ENCODE measurements around the gene CPHXL.

The CPHXL gene

GRCh38 chr16:75714661-75715060 lies 11.6 kb downstream of the CPHXL start:
- H3K27me3 ChIP-seq (ENCODE audit: insufficient read depth, poor library complexity, severe bottlenecking) = no peaks in the 10 kb centered on the region
- H3K27ac ChIP-seq (replicated peaks) = no peak overlapping the region
- TF ChIP-seq, protein P1, sequence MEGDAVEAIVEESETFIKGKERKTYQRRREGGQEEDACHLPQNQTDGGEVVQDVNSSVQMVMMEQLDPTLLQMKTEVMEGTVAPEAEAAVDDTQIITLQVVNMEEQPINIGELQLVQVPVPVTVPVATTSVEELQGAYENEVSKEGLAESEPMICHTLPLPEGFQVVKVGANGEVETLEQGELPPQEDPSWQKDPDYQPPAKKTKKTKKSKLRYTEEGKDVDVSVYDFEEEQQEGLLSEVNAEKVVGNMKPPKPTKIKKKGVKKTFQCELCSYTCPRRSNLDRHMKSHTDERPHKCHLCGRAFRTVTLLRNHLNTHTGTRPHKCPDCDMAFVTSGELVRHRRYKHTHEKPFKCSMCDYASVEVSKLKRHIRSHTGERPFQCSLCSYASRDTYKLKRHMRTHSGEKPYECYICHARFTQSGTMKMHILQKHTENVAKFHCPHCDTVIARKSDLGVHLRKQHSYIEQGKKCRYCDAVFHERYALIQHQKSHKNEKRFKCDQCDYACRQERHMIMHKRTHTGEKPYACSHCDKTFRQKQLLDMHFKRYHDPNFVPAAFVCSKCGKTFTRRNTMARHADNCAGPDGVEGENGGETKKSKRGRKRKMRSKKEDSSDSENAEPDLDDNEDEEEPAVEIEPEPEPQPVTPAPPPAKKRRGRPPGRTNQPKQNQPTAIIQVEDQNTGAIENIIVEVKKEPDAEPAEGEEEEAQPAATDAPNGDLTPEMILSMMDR (IDR thresholded peaks at IDR 0.05; ENCODE audit: insufficient read depth, low read length) = no peak
- TF ChIP-seq GABPA (IDR thresholded peaks at IDR 0.05; ENCODE audit: low read depth) = no peak
- TF ChIP-seq REST (IDR thresholded peaks at IDR 0.05; ENCODE audit: insufficient replicate concordance, low read depth) = no peak
- no peak for TF ChIP-seq SPI1 (IDR thresholded peaks at IDR 0.05; ENCODE audit: borderline replicate concordance, low read depth)
- TF ChIP-seq POLR2AphosphoS5 (IDR thresholded peaks at IDR 0.05; ENCODE audit: low read depth) = no peak
- no peak overlapping the region for H3K4me3 ChIP-seq (replicated peaks; ENCODE audit: insufficient read depth, low read length)
- no peak for DNase-seq (ENCODE audit: low read depth in 1 of 2, low spot score in 1 of 2)

DNA sequence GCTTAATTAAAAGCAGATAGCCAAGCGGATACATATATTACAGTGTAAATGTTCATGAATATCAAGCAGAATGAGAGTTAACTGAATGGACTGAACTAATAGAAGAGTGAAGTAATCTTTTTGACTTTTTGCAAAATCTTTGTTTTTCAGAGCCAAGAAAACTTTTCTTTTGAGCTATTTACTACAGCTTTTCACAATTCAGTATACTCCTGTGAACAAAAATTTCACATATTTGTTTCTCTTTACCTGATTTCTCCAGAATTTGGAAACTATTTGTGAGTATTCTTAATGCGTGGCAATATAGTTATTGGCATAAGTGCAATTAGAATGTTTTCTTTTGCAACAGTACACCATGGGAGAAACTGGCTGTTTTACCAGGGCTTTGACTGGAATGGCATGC lies 15.9 kb downstream of the CPHXL start:
- Histone ChIP-seq H3K4me3 (replicated peaks; ENCODE audit: insufficient read depth, low read length) (no peak overlapping the region), H3K27ac (replicated peaks) (no peak overlapping the region), H3K27me3 (ENCODE audit: insufficient read depth, poor library complexity, severe bottlenecking) (no peaks in the 10 kb centered on the region)
- no peak for DNase-seq (ENCODE audit: low read depth in 1 of 2, low spot score in 1 of 2)
- TF ChIP-seq, protein P1 (IDR thresholded peaks at IDR 0.05; ENCODE audit: insufficient read depth, low read length) = no peak
- no peak for TF ChIP-seq REST (IDR thresholded peaks at IDR 0.05; ENCODE audit: insufficient replicate concordance, low read depth)
- no peak for TF ChIP-seq SPI1 (IDR thresholded peaks at IDR 0.05; ENCODE audit: borderline replicate concordance, low read depth)
- no peak for TF ChIP-seq GABPA (IDR thresholded peaks at IDR 0.05; ENCODE audit: low read depth)
- TF ChIP-seq POLR2AphosphoS5 (IDR thresholded peaks at IDR 0.05; ENCODE audit: low read depth) = no peak

DNA sequence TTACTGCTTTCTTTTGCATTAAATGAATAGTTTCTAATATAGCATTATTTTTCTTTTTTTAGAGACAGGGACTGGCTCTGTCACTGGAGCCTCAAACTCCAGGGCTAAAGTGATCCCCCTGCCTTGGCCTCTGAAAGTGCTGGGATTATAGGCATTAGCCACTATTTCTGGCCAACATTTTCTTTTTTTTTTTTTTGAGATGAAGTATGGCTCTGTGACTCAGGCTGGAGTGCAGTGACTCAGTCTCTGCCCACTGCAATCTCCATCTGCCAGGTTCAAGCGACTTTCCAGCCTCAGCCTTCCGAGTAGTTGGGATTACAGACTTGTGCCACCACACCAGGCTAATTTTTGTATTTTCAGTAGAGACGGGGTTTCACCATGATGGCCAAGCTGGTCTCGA lies 23.0 kb downstream of the CPHXL start:
- no peak overlapping the region for H3K27ac ChIP-seq (replicated peaks)
- no peak for TF ChIP-seq REST (IDR thresholded peaks at IDR 0.05; ENCODE audit: insufficient replicate concordance, low read depth)
- no peak for TF ChIP-seq POLR2AphosphoS5 (IDR thresholded peaks at IDR 0.05; ENCODE audit: low read depth)
- TF ChIP-seq, protein P1 (IDR thresholded peaks at IDR 0.05; ENCODE audit: insufficient read depth, low read length) = no peak
- TF ChIP-seq GABPA (IDR thresholded peaks at IDR 0.05; ENCODE audit: low read depth) = no peak
- no peak for TF ChIP-seq SPI1 (IDR thresholded peaks at IDR 0.05; ENCODE audit: borderline replicate concordance, low read depth)
- H3K27me3 ChIP-seq (ENCODE audit: insufficient read depth, poor library complexity, severe bottlenecking) = no peaks in the 10 kb centered on the region
- no peak overlapping the region for H3K4me3 ChIP-seq (replicated peaks; ENCODE audit: insufficient read depth, low read length)
- DNase-seq (ENCODE audit: low read depth in 1 of 2, low spot score in 1 of 2) = no peak
